Mononuclear cell (primary cell): ENCODE data around the gene RCAN2. TPM values are rescaled to one million over a fixed set of nuclear protein-coding genes. Genes with fewer than 3 reads are reported as not detected.

ENCODE experiments used
- H3K27me3 ChIP-seq: 2 replicates; pipeline ENCODE4 v1.6.0; 2011; ENCODE audit warnings: low read length, control low read depth; ENCODE audit not compliant: insufficient read depth
- H3K4me1 ChIP-seq: 2 replicates; pipeline ENCODE4 v1.5.1; 2011; ENCODE audit warnings: mild to moderate bottlenecking, low read length, control low read depth; ENCODE audit not compliant: insufficient read depth
- H3K4me3 ChIP-seq: 2 replicates; pipeline ENCODE4 v1.5.1; 2011; ENCODE audit warnings: mild to moderate bottlenecking, low read length, moderate library complexity
- H3K9me3 ChIP-seq: 2 replicates; pipeline ENCODE4 v1.5.1; 2011; ENCODE audit warnings: low read depth, mild to moderate bottlenecking, control low read depth, low read length
- total RNA-seq: library from RNA; depleted of rRNA; stranded (reverse); fragments of >200 nt; gene quantifications from one replicate; pipeline ENCODE4 v1.2.3, GENCODE V29; 2012

RCAN2 gene
- total RNA-seq, 1 donor, result not detected

- Histone ChIP-seq H3K9me3 (no peaks in the 10 kb centered on the region), H3K27me3 (no peaks in the 10 kb centered on the region), H3K4me3 (no peak overlapping the region), H3K4me1 (no peaks in the 10 kb centered on the region)
Measured at GRCh38 chr6:46296586-46296985, 194.7 kb downstream of the RCAN2 start.

GRCh38 chr6:46293641-46294316 is 197.5 kb downstream of the RCAN2 start:
- no peaks in the 10 kb centered on the region for H3K9me3 ChIP-seq
- no peaks in the 10 kb centered on the region for H3K27me3 ChIP-seq
- no peaks in the 10 kb centered on the region for H3K4me1 ChIP-seq
- no peak overlapping the region for H3K4me3 ChIP-seq

DNA sequence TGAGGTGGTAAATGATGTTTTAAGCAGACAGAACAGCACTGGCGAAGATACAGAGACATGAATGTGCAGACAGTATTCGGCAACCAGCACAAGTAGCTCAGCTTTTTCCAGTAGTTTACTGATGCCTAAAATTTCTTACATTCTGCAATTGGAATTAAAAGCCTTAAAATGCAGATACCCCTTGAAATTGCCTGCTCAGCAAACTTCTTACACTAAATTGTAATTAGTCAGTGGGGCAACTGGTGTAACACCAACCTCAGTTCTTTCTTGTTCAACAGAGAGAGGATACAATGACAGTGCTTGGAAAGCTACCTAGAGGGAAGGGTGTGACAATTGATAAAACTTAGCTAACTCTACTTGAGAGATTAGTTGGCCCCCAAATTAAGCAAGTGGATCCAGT is 199.4 kb downstream of the RCAN2 start:
- no peaks in the 10 kb centered on the region for H3K27me3 ChIP-seq
- H3K9me3 ChIP-seq, result no peaks in the 10 kb centered on the region
- no peak overlapping the region for H3K4me3 ChIP-seq
- no peaks in the 10 kb centered on the region for H3K4me1 ChIP-seq

- no peaks in the 10 kb centered on the region for H3K27me3 ChIP-seq
- H3K4me1 ChIP-seq, result no peaks in the 10 kb centered on the region
- H3K4me3 ChIP-seq, result no peak overlapping the region
- no peaks in the 10 kb centered on the region for H3K9me3 ChIP-seq
Measured at GRCh38 chr6:46291275-46291633, 200.0 kb downstream of the RCAN2 start.

- Histone ChIP-seq H3K4me3 (no peak overlapping the region), H3K4me1 (no peaks in the 10 kb centered on the region), H3K27me3 (no peaks in the 10 kb centered on the region), H3K9me3 (no peaks in the 10 kb centered on the region)
Measured at GRCh38 chr6:46290421-46291274, 200.6 kb downstream of the RCAN2 start.

GRCh38 chr6:46289898-46290297 is 201.4 kb downstream of the RCAN2 start:
- Histone ChIP-seq H3K27me3 (no peaks in the 10 kb centered on the region), H3K4me3 (no peak overlapping the region), H3K9me3 (no peaks in the 10 kb centered on the region), H3K4me1 (no peaks in the 10 kb centered on the region)

- Histone ChIP-seq H3K9me3 (no peaks in the 10 kb centered on the region), H3K4me3 (no peak overlapping the region), H3K27me3 (no peaks in the 10 kb centered on the region), H3K4me1 (no peaks in the 10 kb centered on the region)
Measured at GRCh38 chr6:46288835-46289234, 202.4 kb downstream of the RCAN2 start.

DNA sequence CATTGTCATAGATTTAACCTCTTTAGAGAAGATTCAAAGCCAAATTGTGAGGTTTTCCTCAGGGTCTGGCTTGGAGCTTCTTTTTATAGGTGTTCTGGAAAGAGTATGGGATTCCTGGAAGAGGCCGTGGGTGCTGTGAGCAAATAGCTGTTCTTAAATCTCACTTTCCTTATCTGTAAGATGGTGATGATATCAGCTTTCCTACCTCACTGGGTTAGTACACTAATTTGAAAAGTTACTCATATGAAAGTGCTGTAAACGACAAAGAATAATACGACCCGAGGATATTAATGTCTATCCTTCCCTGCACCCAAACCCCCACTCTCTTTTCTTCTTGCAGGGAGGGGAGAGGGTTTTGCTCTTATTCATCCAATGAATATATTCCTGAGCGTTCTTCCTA is 203.6 kb downstream of the RCAN2 start:
- no peaks in the 10 kb centered on the region for H3K9me3 ChIP-seq
- no peaks in the 10 kb centered on the region for H3K27me3 ChIP-seq
- no peak overlapping the region for H3K4me3 ChIP-seq
- H3K4me1 ChIP-seq, result no peaks in the 10 kb centered on the region

GRCh38 chr6:46287043-46287442 is 204.2 kb downstream of the RCAN2 start:
- H3K4me1 ChIP-seq, result no peaks in the 10 kb centered on the region

GRCh38 chr6:46284475-46284874 is 206.8 kb downstream of the RCAN2 start:
- Histone ChIP-seq H3K9me3 (no peaks in the 10 kb centered on the region), H3K4me1 (no peaks in the 10 kb centered on the region), H3K27me3 (no peaks in the 10 kb centered on the region), H3K4me3 (no peak overlapping the region)

More at GRCh38 chr6:46287043-46287442, 204.2 kb downstream of the RCAN2 start:
- H3K4me3 ChIP-seq, result no peak overlapping the region
- H3K9me3 ChIP-seq, result no peaks in the 10 kb centered on the region
- H3K27me3 ChIP-seq, result no peaks in the 10 kb centered on the region

DNA sequence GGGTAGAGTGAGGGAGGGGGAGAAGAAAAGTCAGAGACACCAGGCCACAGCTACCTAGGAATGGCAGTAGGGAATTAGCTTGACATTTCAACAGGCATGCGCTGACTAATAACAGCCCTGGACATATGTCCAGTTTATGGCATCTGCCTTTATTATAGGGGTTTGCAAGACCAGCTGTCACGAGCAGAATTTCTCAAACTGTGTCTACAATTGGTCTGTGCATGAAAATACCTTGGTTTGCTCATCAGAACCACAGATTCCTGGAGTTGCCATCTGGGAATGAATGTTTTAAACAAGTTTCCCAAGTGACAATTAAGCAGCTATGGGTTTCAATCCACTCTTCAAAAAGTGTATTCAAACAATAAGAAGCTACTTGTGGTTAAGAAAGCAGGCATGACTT is 210.1 kb downstream of the RCAN2 start:
- no peaks in the 10 kb centered on the region for H3K4me1 ChIP-seq
- no peaks in the 10 kb centered on the region for H3K9me3 ChIP-seq
- no peak overlapping the region for H3K4me3 ChIP-seq
- H3K27me3 ChIP-seq, result no peaks in the 10 kb centered on the region

DNA sequence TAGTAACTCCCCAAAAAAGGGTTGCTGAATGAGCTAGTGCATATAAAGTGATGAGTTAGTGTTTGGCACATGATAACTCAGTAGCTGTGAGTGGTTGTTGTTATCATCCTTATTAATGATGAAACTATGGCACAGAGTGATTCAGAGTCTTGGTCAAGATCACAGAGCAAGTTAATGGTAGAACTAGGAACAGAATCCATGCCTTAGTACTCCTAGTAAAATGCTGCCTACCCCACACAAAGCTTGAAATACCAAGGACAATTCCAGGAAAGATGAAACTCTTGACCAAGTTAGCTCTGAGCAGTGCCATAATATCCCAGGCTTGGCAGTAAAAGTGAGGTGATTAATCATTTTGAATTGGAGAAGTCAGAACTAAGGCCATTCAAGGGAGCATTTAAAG is 211.4 kb downstream of the RCAN2 start:
- Histone ChIP-seq H3K4me3 (no peak overlapping the region), H3K9me3 (no peaks in the 10 kb centered on the region), H3K4me1 (no peaks in the 10 kb centered on the region), H3K27me3 (no peaks in the 10 kb centered on the region)

GRCh38 chr6:46276576-46277142 is 214.6 kb downstream of the RCAN2 start:
- no peaks in the 10 kb centered on the region for H3K9me3 ChIP-seq
- no peaks in the 10 kb centered on the region for H3K4me1 ChIP-seq
- H3K4me3 ChIP-seq, result no peak overlapping the region
- H3K27me3 ChIP-seq, result no peaks in the 10 kb centered on the region

GRCh38 chr6:46274502-46274901 is 216.7 kb downstream of the RCAN2 start:
- no peaks in the 10 kb centered on the region for H3K27me3 ChIP-seq
- H3K4me1 ChIP-seq, result no peaks in the 10 kb centered on the region
- H3K9me3 ChIP-seq, result no peaks in the 10 kb centered on the region
- H3K4me3 ChIP-seq, result no peak overlapping the region

DNA sequence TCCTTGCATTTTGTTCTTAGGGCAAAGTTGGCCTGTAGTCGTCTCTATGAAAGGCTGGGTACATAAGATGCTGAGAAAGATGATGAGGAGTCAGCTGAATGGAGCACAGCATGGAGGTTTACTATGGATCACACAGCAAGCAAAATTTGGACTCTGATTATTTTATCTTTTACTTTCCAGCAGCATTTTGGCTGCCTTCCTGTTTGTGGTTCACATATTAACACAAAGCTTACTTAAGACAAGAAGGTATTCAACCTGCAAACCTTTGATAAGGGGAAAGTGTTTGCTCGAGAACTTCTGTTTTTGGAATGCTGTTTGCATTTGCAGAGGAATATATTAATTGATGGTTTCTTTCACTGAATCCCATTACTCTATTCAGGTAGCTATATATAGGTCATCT is 217.3 kb downstream of the RCAN2 start:
- Histone ChIP-seq H3K9me3 (no peaks in the 10 kb centered on the region), H3K4me1 (no peaks in the 10 kb centered on the region), H3K4me3 (no peak overlapping the region), H3K27me3 (no peaks in the 10 kb centered on the region)
